H9 (cell line): ENCODE results near the gene KLF16. TPM values are rescaled to one million over a fixed set of nuclear protein-coding genes. Genes with fewer than 3 reads are reported as not detected.

Source experiments
- DNase-seq: peaks from one replicate; pipeline ENCODE4 v3.0.0-alpha.2; 2017
- H2AFZ ChIP-seq: one replicate; pipeline ENCODE4 v1.6.1; 2013; ENCODE audit warnings: mild to moderate bottlenecking, low read length, control low read depth, moderate library complexity
- H2AK5ac ChIP-seq: 2 replicates; pipeline ENCODE4 v1.6.1; 2013; ENCODE audit warnings: low read length, control low read depth, mixed read lengths; ENCODE audit not compliant: insufficient read length
- H2BK120ac ChIP-seq: one replicate; pipeline ENCODE4 v1.6.1; 2013; ENCODE audit warnings: low read depth, mild to moderate bottlenecking, low read length, control low read depth, inconsistent platforms; ENCODE audit not compliant: poor library complexity, severe bottlenecking
- H2BK12ac ChIP-seq: 2 replicates; pipeline ENCODE4 v1.6.1; 2013; ENCODE audit warnings: low read length, control low read depth, mixed read lengths, low read depth; ENCODE audit not compliant: insufficient read length
- H2BK15ac ChIP-seq: 2 replicates; pipeline ENCODE4 v1.6.1; 2013; ENCODE audit warnings: low read depth, low read length, control low read depth
- H2BK20ac ChIP-seq: one replicate; pipeline ENCODE4 v1.6.1; 2013; ENCODE audit warnings: low read depth, mild to moderate bottlenecking, low read length, control low read depth, inconsistent platforms; ENCODE audit not compliant: poor library complexity, severe bottlenecking
- H2BK5ac ChIP-seq: 2 replicates; pipeline ENCODE4 v1.6.1; 2013; ENCODE audit warnings: low read length, control low read depth, mixed read lengths; ENCODE audit not compliant: insufficient read length
- H3K14ac ChIP-seq: 2 replicates; pipeline ENCODE4 v1.6.1; 2013; ENCODE audit warnings: low read length, control low read depth; ENCODE audit not compliant: insufficient read depth
- H3K18ac ChIP-seq: 2 replicates; pipeline ENCODE4 v1.6.1; 2013; ENCODE audit warnings: low read depth, mild to moderate bottlenecking, mixed read lengths, low read length, control low read depth; ENCODE audit not compliant: insufficient read length
- H3K23ac ChIP-seq: 2 replicates; pipeline ENCODE4 v1.6.1; 2013; ENCODE audit warnings: low read length, control low read depth, mixed read lengths, low read depth; ENCODE audit not compliant: insufficient read length
- H3K23me2 ChIP-seq: 2 replicates; pipeline ENCODE4 v1.6.1; 2013; ENCODE audit warnings: low read depth, mild to moderate bottlenecking, mixed read lengths, low read length, control low read depth; ENCODE audit not compliant: insufficient read length, poor library complexity, severe bottlenecking
- H3K27ac ChIP-seq: 2 replicates; pipeline ENCODE4 v1.5.1; 2013; ENCODE audit warnings: low read length, control low read depth, mixed read lengths, low read depth; ENCODE audit not compliant: insufficient read length
- H3K27me3 ChIP-seq: 2 replicates; pipeline ENCODE4 v1.6.1; 2013; ENCODE audit warnings: low read length, control low read depth, inconsistent platforms; ENCODE audit not compliant: insufficient read depth
- H3K4ac ChIP-seq: 2 replicates; pipeline ENCODE4 v1.6.1; 2013; ENCODE audit warnings: low read depth, mild to moderate bottlenecking, control low read depth, inconsistent platforms, low read length, moderate library complexity
- H3K4me1 ChIP-seq: 2 replicates; pipeline ENCODE4 v1.6.1; 2013; ENCODE audit warnings: low read length, control low read depth, inconsistent platforms; ENCODE audit not compliant: insufficient read depth
- H3K4me2 ChIP-seq: 2 replicates; pipeline ENCODE4 v1.6.1; 2013; ENCODE audit warnings: low read length, control low read depth, mixed read lengths; ENCODE audit not compliant: insufficient read length, insufficient read depth
- H3K56ac ChIP-seq: 2 replicates; pipeline ENCODE4 v1.6.1; 2013; ENCODE audit warnings: low read depth, mild to moderate bottlenecking, mixed read lengths, low read length, control low read depth; ENCODE audit not compliant: insufficient read length
- H3K79me1 ChIP-seq: 2 replicates; pipeline ENCODE4 v1.6.1; 2013; ENCODE audit warnings: low read depth, mild to moderate bottlenecking, moderate library complexity, low read length, control low read depth, inconsistent platforms; ENCODE audit not compliant: insufficient read depth, poor library complexity, severe bottlenecking
- H3K79me2 ChIP-seq: 2 replicates; pipeline ENCODE4 v1.6.1; 2013; ENCODE audit warnings: low read length, control low read depth, inconsistent platforms; ENCODE audit not compliant: insufficient read depth
- H3K9ac ChIP-seq: 2 replicates; pipeline ENCODE4 v1.6.1; 2013; ENCODE audit warnings: low read length, control low read depth, mixed read lengths; ENCODE audit not compliant: insufficient read length; ENCODE audit errors: extremely low read depth
- H3K9me3 ChIP-seq: one replicate; pipeline ENCODE4 v1.6.1; 2013; ENCODE audit warnings: low read depth, low read length, inconsistent platforms; ENCODE audit not compliant: control insufficient read depth
- H3T11ph ChIP-seq: one replicate; pipeline ENCODE4 v1.6.1; 2013; ENCODE audit warnings: mild to moderate bottlenecking, low read length, control low read depth, inconsistent platforms
- H4K20me1 ChIP-seq: one replicate; pipeline ENCODE4 v1.6.1; 2013; ENCODE audit not compliant: control insufficient read depth, insufficient read length, insufficient read depth
- H4K5ac ChIP-seq: 2 replicates; pipeline ENCODE4 v1.6.1; 2013; ENCODE audit warnings: low read depth, mild to moderate bottlenecking, mixed read lengths, low read length, control low read depth; ENCODE audit not compliant: insufficient read length
- H4K8ac ChIP-seq: replicated peaks from 2 replicates; pipeline ENCODE4 v1.6.1; 2013; ENCODE audit warnings: low read length, control low read depth, mixed read lengths, low read depth; ENCODE audit not compliant: insufficient read length
- H4K91ac ChIP-seq: 2 replicates; pipeline ENCODE4 v1.6.1; 2013; ENCODE audit warnings: low read depth, mild to moderate bottlenecking, moderate library complexity, mixed read lengths, low read length, control low read depth; ENCODE audit not compliant: insufficient read length
- H3K27ac Mint-ChIP-seq, 3 experiments: 2 replicates in 2 of 3; 3 replicates in 1 of 3; pipeline ENCODE4 v1.8.0; 2020 to 2021; ENCODE audit warnings: mixed read lengths in 3 of 3, mild to moderate bottlenecking in 1 of 3, moderate library complexity in 1 of 3
- H3K27me3 Mint-ChIP-seq: 2 replicates; pipeline ENCODE4 v1.8.0; 2021; ENCODE audit warnings: low read depth, mild to moderate bottlenecking, moderate library complexity, mixed read lengths
- H3K36me3 Mint-ChIP-seq, 3 experiments: 2 replicates in 2 of 3; 3 replicates in 1 of 3; pipeline ENCODE4 v1.8.0; 2020 to 2021; ENCODE audit warnings: low read depth in 3 of 3, mixed read lengths in 3 of 3; ENCODE audit not compliant: insufficient read depth in 1 of 3
- H3K4me1 Mint-ChIP-seq, 2 experiments: 2 replicates each; pipeline ENCODE4 v1.8.0; 2020; ENCODE audit warnings: mixed read lengths in 2 of 2
- H3K4me3 Mint-ChIP-seq, 2 experiments: 2 replicates in 1 of 2; 3 replicates in 1 of 2; pipeline ENCODE4 v1.8.0; 2020 to 2021; ENCODE audit warnings: mild to moderate bottlenecking in 2 of 2, mixed read lengths in 2 of 2, moderate library complexity in 1 of 2
- H3K9me3 Mint-ChIP-seq, 2 experiments: 2 replicates in 1 of 2; 3 replicates in 1 of 2; pipeline ENCODE4 v1.8.0; 2020; ENCODE audit warnings: mild to moderate bottlenecking in 2 of 2, mixed read lengths in 2 of 2, moderate library complexity in 1 of 2
- CTCF ChIP-seq: fragments of 200-600 bp; sonication (generic); conservative IDR thresholded peaks from 3 replicates; pipeline ENCODE4 v1.8.0; 2021; ENCODE audit warnings: antibody characterized with exemption, mild to moderate bottlenecking
- WGBS: extraction: QIAGEN DNeasy Blood & Tissue Kit; methylation state at CpG from one replicate; pipeline ENCODE4 v1.1.7; 2013; ENCODE audit warnings: missing lambda C conversion rate, low lambda C conversion rate, mixed read lengths; ENCODE audit not compliant: insufficient read length; ENCODE audit errors: extremely low coverage; 5-methylcytosine and 5-hydroxymethylcytosine counted together
- total RNA-seq: library from RNA; stranded (reverse); gene quantifications from 2 replicates; pipeline ENCODE4 v1.2.1, GENCODE V29; 2021

Gene KLF16
- total RNA-seq, 1 experiment from 2014 or later = 66.8 TPM

GRCh38 chr19:1847684-1848398, 15.5 kb downstream of the KLF16 start:
- no peaks in the 10 kb centered on the region for H3K9me3 Mint-ChIP-seq
- Histone ChIP-seq H4K8ac (no peak overlapping the region), H3T11ph (no peak overlapping the region), H2BK12ac (no peak overlapping the region), H3K9ac (peak overlapping the region; percentile 93), H4K20me1 (peaks cover 5% of the 10 kb centered on the region), H3K56ac (no peak overlapping the region), H4K5ac (no peak overlapping the region), H2AFZ (no peak overlapping the region), H3K9me3 (no peaks in the 10 kb centered on the region), H2BK120ac (no peak overlapping the region), H3K79me2 (peaks cover 25% of the 10 kb centered on the region; the same call in 1 of the 2 replicates), H3K23me2 (peaks cover 7% of the 10 kb centered on the region), H3K18ac (peak overlapping the region; percentile 28), H3K27ac (no peak overlapping the region), H3K79me1 (peaks cover 8% of the 10 kb centered on the region), H4K91ac (no peak overlapping the region), H2BK15ac (no peak overlapping the region; the same call in 1 of the 2 replicates), H3K14ac (peak overlapping the region; percentile 78; the same call in 1 of the 2 replicates), H3K4me2 (peak overlapping the region; percentile 97), H2BK20ac (no peak overlapping the region), H3K23ac (no peak overlapping the region), H3K27me3 (no peaks in the 10 kb centered on the region), H3K4me1 (no peaks in the 10 kb centered on the region), H3K4ac (no peak overlapping the region), H2BK5ac (no peak overlapping the region), H2AK5ac (no peak overlapping the region)
- H3K4me1 Mint-ChIP-seq = peaks cover 11 to 31% of the 10 kb centered on the region in 2 experiments
- H3K36me3 Mint-ChIP-seq = peaks cover 0 to 6% (median 6%) of the 10 kb centered on the region in 3 experiments; a peak in 5 of 7 replicates
- H3K27ac Mint-ChIP-seq = peak overlapping the region; percentile 95 to 99 (median 98)
- WGBS = no CpG with 5 or more reads among the region's 72 CpGs
- TF ChIP-seq CTCF = no peak
- H3K4me3 Mint-ChIP-seq = peak overlapping the region; percentile 87 to 97
- H3K27me3 Mint-ChIP-seq = no peaks in the 10 kb centered on the region
- no peak for DNase-seq
